Hematopoietic multipotent progenitor cell treated with erythropoietin and hydrocortisone succinate and interleukin-3 and kit ligand, for 8 days (in vitro differentiated cells): ENCODE results near the gene LIMD2.

Experiments used
- DNase-seq: peaks from one replicate; pipeline ENCODE4 v3.0.0-alpha.2; 2015

Gene LIMD2

GRCh38 chr17:63700528-63701455 lies 867 bp upstream of the LIMD2 start:
- DNase-seq: peak; percentile 33

GRCh38 chr17:63698886-63699637 lies 863 bp downstream of the LIMD2 start:
- DNase-seq: peak; percentile 55

GRCh38 chr17:63698381-63698885 lies 1.5 kb downstream of the LIMD2 start:
- peak; percentile 20 for DNase-seq

- peak; percentile 85 for DNase-seq
Measured at GRCh38 chr17:63697341-63698286, 2.3 kb downstream of the LIMD2 start.

- peak; percentile 67 for DNase-seq
Measured at GRCh38 chr17:63696381-63696961, 3.5 kb downstream of the LIMD2 start.

GRCh38 chr17:63695889-63696288 lies 4.0 kb downstream of the LIMD2 start:
- DNase-seq: no peak

- no peak for DNase-seq
Measured at GRCh38 chr17:63694950-63695773, 4.8 kb downstream of the LIMD2 start.

GRCh38 chr17:63694229-63694949 lies 5.5 kb downstream of the LIMD2 start:
- DNase-seq: no peak

- DNase-seq: no peak
Measured at GRCh38 chr17:63693411-63694113, 6.4 kb downstream of the LIMD2 start.

GRCh38 chr17:63692195-63692816 lies 7.6 kb downstream of the LIMD2 start:
- no peak for DNase-seq

- no peak for DNase-seq
Measured at GRCh38 chr17:63689479-63689878, 10.4 kb downstream of the LIMD2 start.

GRCh38 chr17:63688396-63689020 lies 11.4 kb downstream of the LIMD2 start:
- DNase-seq: no peak

- DNase-seq: no peak
Measured at GRCh38 chr17:63686138-63686685, 13.7 kb downstream of the LIMD2 start.

- DNase-seq: no peak
Measured at GRCh38 chr17:63685578-63685977, 14.3 kb downstream of the LIMD2 start.

GRCh38 chr17:63685041-63685440 lies 14.9 kb downstream of the LIMD2 start:
- DNase-seq: no peak

GRCh38 chr17:63682981-63683380 lies 16.9 kb downstream of the LIMD2 start:
- no peak for DNase-seq

GRCh38 chr17:63682441-63682840 lies 17.5 kb downstream of the LIMD2 start:
- DNase-seq: no peak

GRCh38 chr17:63681530-63681929 lies 18.4 kb downstream of the LIMD2 start:
- no peak for DNase-seq

GRCh38 chr17:63680700-63681099 lies 19.2 kb downstream of the LIMD2 start:
- no peak for DNase-seq
